Natural killer cell treated with Interleukin-12 subunit alpha and Interleukin-12 subunit beta and Interleukin-15 and Interleukin-18, amount 100 ng/mL, for 72 hours (primary cell): ENCODE measurements around the gene SEPTIN10. TPM values are rescaled to one million over a fixed set of nuclear protein-coding genes. Genes with fewer than 3 reads are reported as not detected.

Experiments used
- ATAC-seq, 2 donors: fragments of 150-1000 bp; cut with Tn5 transposase in 1 of 2; sonication (Bioruptor Pico), chemical (Tn5 transposase) in 1 of 2; 2 replicates each; pipeline ENCODE4 v1.10.0; 2021
- DNase-seq: peaks from one replicate; pipeline ENCODE4 v3.0.0; 2022; ENCODE audit warnings: low spot score
- H3K27ac Mint-ChIP-seq, 2 donors: 1 replicate in 1 of 2; 2 replicates in 1 of 2; pipeline ENCODE4 v1.8.0; 2022; ENCODE audit warnings: mixed read lengths in 2 of 2, mild to moderate bottlenecking in 1 of 2, moderate library complexity in 1 of 2
- H3K27me3 Mint-ChIP-seq, 2 donors: 1 replicate in 1 of 2; 2 replicates in 1 of 2; pipeline ENCODE4 v1.8.0; 2022; ENCODE audit warnings: mixed read lengths in 2 of 2
- H3K36me3 Mint-ChIP-seq: one replicate; pipeline ENCODE4 v1.8.0; 2022; ENCODE audit warnings: mixed read lengths
- H3K4me1 Mint-ChIP-seq, 2 donors: 1 replicate in 1 of 2; 2 replicates in 1 of 2; pipeline ENCODE4 v1.8.0; 2022; ENCODE audit warnings: low read depth in 2 of 2, mixed read lengths in 2 of 2, mild to moderate bottlenecking in 1 of 2
- H3K4me3 Mint-ChIP-seq: one replicate; pipeline ENCODE4 v1.8.0; 2022; ENCODE audit warnings: mixed read lengths
- H3K9me3 Mint-ChIP-seq: 2 replicates; pipeline ENCODE4 v1.8.0; 2022; ENCODE audit warnings: mixed read lengths
- total RNA-seq, 2 donors: library from RNA; stranded (reverse); gene quantifications; one replicate each; pipeline ENCODE4 v1.2.3, GENCODE V29; 2022

SEPTIN10 gene
- total RNA-seq, result 1 to 10 TPM in 1 of 2 donors, under 1 TPM in 1; 0.64 to 1.9 TPM

- peak; percentile 86 for DNase-seq
- Mint-ChIP-seq H3K4me1 (peaks cover 7 to 8% of the 10 kb centered on the region in 2 donors), H3K36me3 (peaks cover 8% of the 10 kb centered on the region), H3K27ac (peak within 1 kb of the TSS in 1 of 2 donors; percentile 65), H3K27me3 (peaks cover 29 to 50% of the 10 kb centered on the region in 2 donors), H3K4me3 (peak within 1 kb of the TSS; percentile 86), H3K9me3 (no peaks in the 10 kb centered on the region)
- ATAC-seq, result peak; percentile 96 to 97
Measured at GRCh38 chr2:109613922-109614714, at the start of gene SEPTIN10, which contains the start of gene SOWAHC. SEPTIN10 (minus strand) TSS chr2:109613966; CDS start chr2:109613827, 139 bp downstream. SOWAHC (plus strand) TSS chr2:109614364; CDS start chr2:109614490, 126 bp downstream.

DNA sequence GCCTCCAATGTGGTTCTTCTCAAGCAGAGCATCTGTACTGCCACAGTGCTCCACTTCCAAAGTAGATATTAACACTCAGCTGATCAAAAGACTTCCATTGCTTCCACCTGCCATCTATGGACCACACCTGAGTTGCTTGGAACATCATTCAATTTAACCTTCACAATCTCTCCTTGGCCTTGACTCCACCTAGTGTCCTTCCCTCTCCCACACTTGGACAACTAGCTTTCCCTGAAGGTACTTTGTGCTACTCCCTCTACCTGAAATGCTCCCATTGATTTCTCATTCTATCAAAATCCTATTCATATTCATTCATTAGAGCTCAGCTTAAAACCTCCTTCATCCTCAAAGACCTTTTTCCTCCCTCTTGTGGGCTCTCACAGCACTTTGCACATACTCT lies 49.1 kb upstream of the SEPTIN10 start:
- Mint-ChIP-seq H3K4me3 (no peak overlapping the region), H3K9me3 (no peaks in the 10 kb centered on the region), H3K4me1 (no peaks in the 10 kb centered on the region), H3K27ac (no peak overlapping the region), H3K27me3 (peaks cover 18 to 20% of the 10 kb centered on the region in 2 donors), H3K36me3 (no peaks in the 10 kb centered on the region)
- ATAC-seq (no peak), DNase-seq (no peak)

- Mint-ChIP-seq H3K36me3 (no peaks in the 10 kb centered on the region), H3K27ac (no peak overlapping the region), H3K4me3 (no peak overlapping the region), H3K4me1 (no peaks in the 10 kb centered on the region), H3K27me3 (peaks cover 11 to 18% of the 10 kb centered on the region in 2 donors), H3K9me3 (no peaks in the 10 kb centered on the region)
- DNase-seq (no peak), ATAC-seq (no peak)
Measured at GRCh38 chr2:109660046-109660860, 46.5 kb upstream of the SEPTIN10 start.

GRCh38 chr2:109659396-109660045 lies 45.8 kb upstream of the SEPTIN10 start:
- H3K9me3 Mint-ChIP-seq, result no peaks in the 10 kb centered on the region
- H3K4me1 Mint-ChIP-seq, result no peaks in the 10 kb centered on the region
- DNase-seq, result no peak
- peaks cover 11 to 18% of the 10 kb centered on the region in 2 donors for H3K27me3 Mint-ChIP-seq
- H3K36me3 Mint-ChIP-seq, result no peaks in the 10 kb centered on the region
- no peak overlapping the region for H3K27ac Mint-ChIP-seq
- peak in 1 of 2 donors; percentile 14 for ATAC-seq
- no peak overlapping the region for H3K4me3 Mint-ChIP-seq

DNA sequence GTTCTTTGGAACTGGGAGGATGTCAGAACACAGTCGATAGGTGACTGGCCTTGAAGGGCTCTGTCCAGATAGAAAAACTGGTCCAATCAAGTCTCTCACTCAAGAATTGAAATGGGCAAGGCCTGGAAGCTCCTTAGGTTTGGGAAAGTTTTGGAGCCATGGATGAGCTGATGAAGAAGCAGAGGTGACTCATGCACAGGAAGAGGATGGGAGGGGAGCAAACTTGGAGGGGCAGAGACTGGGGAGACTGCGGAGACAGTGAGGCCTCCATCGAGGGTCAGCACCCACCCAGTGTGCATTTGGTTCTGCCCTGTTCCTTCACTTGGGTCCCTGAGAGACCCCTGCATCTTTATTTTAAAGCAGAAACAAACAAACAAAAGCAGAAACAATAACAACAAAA lies 41.5 kb upstream of the SEPTIN10 start:
- Mint-ChIP-seq H3K9me3 (no peaks in the 10 kb centered on the region), H3K36me3 (no peaks in the 10 kb centered on the region), H3K27ac (no peak overlapping the region), H3K4me3 (no peak overlapping the region), H3K27me3 (peaks cover 0 to 8% of the 10 kb centered on the region in 2 donors), H3K4me1 (no peaks in the 10 kb centered on the region)
- no peak for DNase-seq
- no peak for ATAC-seq

- H3K27ac Mint-ChIP-seq, result no peak overlapping the region
- no peak overlapping the region for H3K4me3 Mint-ChIP-seq
- ATAC-seq (no peak), DNase-seq (no peak)
- no peaks in the 10 kb centered on the region for H3K36me3 Mint-ChIP-seq
- H3K4me1 Mint-ChIP-seq, result no peaks in the 10 kb centered on the region
- no peaks in the 10 kb centered on the region for H3K9me3 Mint-ChIP-seq
- peaks cover 0 to 10% of the 10 kb centered on the region in 2 donors for H3K27me3 Mint-ChIP-seq
Measured at GRCh38 chr2:109654326-109655050, 40.7 kb upstream of the SEPTIN10 start.

- peaks cover 0 to 10% of the 10 kb centered on the region in 2 donors for H3K27me3 Mint-ChIP-seq
- no peak overlapping the region for H3K4me3 Mint-ChIP-seq
- H3K4me1 Mint-ChIP-seq, result no peaks in the 10 kb centered on the region
- no peak overlapping the region for H3K27ac Mint-ChIP-seq
- H3K36me3 Mint-ChIP-seq, result no peaks in the 10 kb centered on the region
- H3K9me3 Mint-ChIP-seq, result no peaks in the 10 kb centered on the region
- ATAC-seq (no peak), DNase-seq (no peak)
Measured at GRCh38 chr2:109649736-109650695, 36.2 kb upstream of the SEPTIN10 start.

GRCh38 chr2:109648041-109648527 lies 34.3 kb upstream of the SEPTIN10 start:
- Mint-ChIP-seq H3K27ac (no peak overlapping the region), H3K4me1 (no peaks in the 10 kb centered on the region), H3K36me3 (no peaks in the 10 kb centered on the region), H3K27me3 (peaks cover 0 to 11% of the 10 kb centered on the region in 2 donors), H3K4me3 (no peak overlapping the region), H3K9me3 (no peaks in the 10 kb centered on the region)
- no peak for DNase-seq
- no peak for ATAC-seq

GRCh38 chr2:109647636-109648035 lies 33.9 kb upstream of the SEPTIN10 start:
- H3K4me1 Mint-ChIP-seq, result no peaks in the 10 kb centered on the region
- DNase-seq (peak; percentile 16), ATAC-seq (no peak)
- H3K4me3 Mint-ChIP-seq, result no peak overlapping the region
- H3K27ac Mint-ChIP-seq, result no peak overlapping the region
- H3K9me3 Mint-ChIP-seq, result no peaks in the 10 kb centered on the region
- H3K36me3 Mint-ChIP-seq, result no peaks in the 10 kb centered on the region
- peaks cover 0 to 11% of the 10 kb centered on the region in 2 donors for H3K27me3 Mint-ChIP-seq

- no peak for ATAC-seq
- DNase-seq, result no peak
- Mint-ChIP-seq H3K9me3 (no peaks in the 10 kb centered on the region), H3K4me1 (no peaks in the 10 kb centered on the region), H3K36me3 (no peaks in the 10 kb centered on the region), H3K27ac (no peak overlapping the region), H3K4me3 (no peak overlapping the region), H3K27me3 (peaks cover 0 to 13% of the 10 kb centered on the region in 2 donors)
Measured at GRCh38 chr2:109646961-109647360, 33.2 kb upstream of the SEPTIN10 start.

- DNase-seq (peak; percentile 26), ATAC-seq (no peak)
- Mint-ChIP-seq H3K4me3 (no peak overlapping the region), H3K4me1 (no peaks in the 10 kb centered on the region), H3K36me3 (no peaks in the 10 kb centered on the region), H3K9me3 (no peaks in the 10 kb centered on the region), H3K27ac (no peak overlapping the region), H3K27me3 (peaks cover 0 to 8% of the 10 kb centered on the region in 2 donors)
Measured at GRCh38 chr2:109645412-109646184, 31.8 kb upstream of the SEPTIN10 start.
